GM12878 (cell line): ENCODE data around the gene FHOD3. TPM values are rescaled to one million over a fixed set of nuclear protein-coding genes. Genes with fewer than 3 reads are reported as not detected.

Source experiments
- ATAC-seq: fragments of 200-7000 bp; cut with Tn5 transposase; 3 replicates; pipeline ENCODE4 v1.9.1; 2020; ENCODE audit warnings: mild to moderate bottlenecking, moderate library complexity
- BruUV-seq: library from RNA; stranded (reverse); fragments of 400-500 nt; replicated peaks from 2 replicates; lab custom pipeline; 2021; lab: Mats Ljungman, UMichigan
- CTCF ChIA-PET: fragments of 300-600 bp; sonication (Branson Sonifier 250); formaldehyde crosslinking; extraction: SDS; loops from one replicate; lab custom pipeline; 2021; ENCODE audit warnings: inconsistent platforms; lab: Yijun Ruan, JAX
- POLR2A ChIA-PET: fragments of 350-600 bp; formaldehyde crosslinking; extraction: SDS; loops from one replicate; lab custom pipeline; 2021; ENCODE audit warnings: inconsistent platforms; lab: Charles Lee
- RAD21 ChIA-PET: fragments of 300-600 bp; sonication (Branson Sonifier 250); formaldehyde crosslinking; loops from one replicate; lab custom pipeline; 2023; ENCODE audit warnings: antibody characterized with exemption; ENCODE audit not compliant: unreplicated experiment; lab: Charles Lee
- SMC1A ChIA-PET: fragments of 300-600 bp; sonication (Branson Sonifier 250); formaldehyde crosslinking; loops from one replicate; lab custom pipeline; 2023; ENCODE audit not compliant: unreplicated experiment, uncharacterized antibody; lab: Charles Lee
- DNase-seq: peaks from one replicate; pipeline ENCODE4 v3.0.0-alpha.2; 2011; ENCODE audit warnings: low read depth, low spot score
- FAIRE-seq: peaks from 3 replicates; lab custom pipeline; 2011; peaks lifted over from hg19 to GRCh38; lab: Jason Lieb, UNC
- H2AFZ ChIP-seq: 2 replicates; pipeline ENCODE4 v1.6.0; 2011; ENCODE audit warnings: low read depth, low read length, control low read depth; ENCODE audit not compliant: control insufficient read depth
- H3K27ac ChIP-seq: 2 replicates; pipeline ENCODE4 v1.5.1; 2011; ENCODE audit warnings: control low read depth; ENCODE audit not compliant: control insufficient read depth, insufficient read depth
- H3K27me3 ChIP-seq, 2 experiments: replicated peaks in 1 of 2; 2 replicates each; pipeline versions ENCODE4 v1.6.0 to v1.6.1; 2011; ENCODE audit warnings: low read length in 1 of 2; ENCODE audit not compliant: control insufficient read depth in 2 of 2, insufficient read depth in 2 of 2
- H3K36me3 ChIP-seq, 2 experiments: 2 replicates each; pipeline ENCODE4 v1.5.1; 2011; ENCODE audit warnings: low read length in 1 of 2; ENCODE audit not compliant: control insufficient read depth in 2 of 2, insufficient read depth in 2 of 2
- H3K4me1 ChIP-seq: 2 replicates; pipeline ENCODE4 v1.6.1; 2011; ENCODE audit warnings: mild to moderate bottlenecking, low read length, moderate library complexity, mixed read lengths; ENCODE audit not compliant: control insufficient read depth, insufficient read depth
- H3K4me2 ChIP-seq: 2 replicates; pipeline ENCODE4 v1.6.0; 2011; ENCODE audit warnings: control low read depth; ENCODE audit not compliant: control insufficient read depth, insufficient read depth
- H3K4me3 ChIP-seq: fragments of 200-600 bp; sonication (generic); 2 replicates; pipeline ENCODE4 v1.5.1; 2016
- H3K79me2 ChIP-seq: 2 replicates; pipeline ENCODE4 v1.6.0; 2011; ENCODE audit warnings: low read length; ENCODE audit not compliant: control insufficient read depth, insufficient read depth
- H3K9ac ChIP-seq: 2 replicates; pipeline ENCODE4 v1.8.0; 2011; ENCODE audit warnings: low read length, control low read depth, mixed read lengths; ENCODE audit not compliant: control insufficient read depth, insufficient read depth
- H3K9me3 ChIP-seq: replicated peaks from 3 replicates; pipeline ENCODE4 v1.5.1; 2011; ENCODE audit warnings: mild to moderate bottlenecking, low read length; ENCODE audit not compliant: control insufficient read depth, insufficient read depth
- H4K20me1 ChIP-seq: 2 replicates; pipeline ENCODE4 v1.6.0; 2011; ENCODE audit not compliant: control insufficient read depth, insufficient read depth
- ATF3 ChIP-seq: IDR thresholded peaks from 2 replicates; pipeline ENCODE4 v1.6.1; 2011; ENCODE audit warnings: low read depth, mild to moderate bottlenecking, low read length, moderate library complexity, borderline replicate concordance; ENCODE audit errors: extremely low read depth
- BCL3 ChIP-seq: IDR thresholded peaks from 2 replicates; pipeline ENCODE4 v1.6.1; 2011; ENCODE audit warnings: borderline replicate concordance, low read depth, mild to moderate bottlenecking, moderate library complexity, low read length; ENCODE audit not compliant: insufficient read depth, poor library complexity, severe bottlenecking
- CBFB ChIP-seq: IDR thresholded peaks from 2 replicates; pipeline ENCODE4 v1.6.1; 2016; ENCODE audit warnings: antibody characterized with exemption, low read depth
- CEBPZ ChIP-seq: fragments of 150-350 bp; IDR thresholded peaks from 2 replicates; pipeline ENCODE4 v1.6.1; 2016; ENCODE audit warnings: low read depth, low read length
- CHD2 ChIP-seq: IDR thresholded peaks from 2 replicates; pipeline ENCODE4 v1.6.1; 2011; ENCODE audit warnings: low read depth, low read length, improper control_type of control experiment, borderline replicate concordance
- CHD4 ChIP-seq: fragments of 200-600 bp; sonication (generic); IDR thresholded peaks from 2 replicates; pipeline ENCODE4 v1.6.1; 2016; ENCODE audit warnings: mild to moderate bottlenecking
- DPF2 ChIP-seq: fragments of 450-650 bp; IDR thresholded peaks from 2 replicates; pipeline ENCODE4 v1.6.1; 2017; ENCODE audit warnings: mild to moderate bottlenecking
- FOXM1 ChIP-seq: IDR thresholded peaks from 2 replicates; pipeline ENCODE4 v1.6.1; 2012; ENCODE audit warnings: low read depth, mild to moderate bottlenecking, inconsistent platforms, low read length, moderate library complexity
- HDAC6 ChIP-seq: fragments of 200-600 bp; sonication (generic); IDR thresholded peaks from one replicate; pipeline ENCODE4 v1.8.0; 2017; ENCODE audit warnings: antibody characterized with exemption; ENCODE audit not compliant: unreplicated experiment
- IRF4 ChIP-seq: IDR thresholded peaks from 2 replicates; pipeline ENCODE4 v1.6.1; 2011; ENCODE audit warnings: low read depth, low read length
- MEF2A ChIP-seq: IDR thresholded peaks from 2 replicates; pipeline ENCODE4 v1.6.1; 2011; ENCODE audit warnings: low read depth, mild to moderate bottlenecking, low read length, moderate library complexity; ENCODE audit not compliant: insufficient read depth
- NR2C1 ChIP-seq: fragments of 450-650 bp; IDR thresholded peaks from 2 replicates; pipeline ENCODE4 v1.6.1; 2017; ENCODE audit warnings: antibody characterized with exemption, mild to moderate bottlenecking, moderate library complexity
- PAX8 ChIP-seq: fragments of 450-650 bp; IDR thresholded peaks from 2 replicates; pipeline ENCODE4 v1.6.1; 2017; ENCODE audit warnings: mild to moderate bottlenecking, moderate library complexity
- PBX3 ChIP-seq: IDR thresholded peaks from 2 replicates; pipeline ENCODE4 v1.6.1; 2011; ENCODE audit warnings: mild to moderate bottlenecking, low read depth, low read length, moderate library complexity; ENCODE audit not compliant: insufficient replicate concordance
- POLR2AphosphoS5 ChIP-seq: IDR thresholded peaks from 2 replicates; pipeline ENCODE4 v1.6.1; 2011; ENCODE audit warnings: mild to moderate bottlenecking, low read length, inconsistent platforms
- SREBF2 ChIP-seq: IDR thresholded peaks from 2 replicates; pipeline ENCODE4 v1.6.1; 2012; ENCODE audit warnings: mild to moderate bottlenecking, low read length
- STAT3 ChIP-seq: IDR thresholded peaks from 2 replicates; pipeline ENCODE4 v1.6.1; 2011; ENCODE audit warnings: low read depth, low read length, improper control_type of control experiment
- ZNF622 ChIP-seq: fragments of 450-650 bp; IDR thresholded peaks from 2 replicates; pipeline ENCODE4 v1.6.1; 2017; ENCODE audit warnings: mild to moderate bottlenecking, inconsistent platforms
- ZSCAN29 ChIP-seq: fragments of 450-650 bp; IDR thresholded peaks from 2 replicates; pipeline ENCODE4 v1.6.1; 2017; ENCODE audit warnings: mild to moderate bottlenecking, moderate library complexity
- WGBS: methylation state at CpG from one replicate; pipeline ENCODE4 v1.1.6; 2016; ENCODE audit warnings: low lambda C conversion rate; ENCODE audit not compliant: insufficient replicate concordance, insufficient coverage; ENCODE audit errors: missing lambda C conversion rate; 5-methylcytosine and 5-hydroxymethylcytosine counted together
- in situ Hi-C: fragments of 300-500 bp; cut with MboI; formaldehyde crosslinking; loops from 9 replicates; pipeline ENCODE4 v1.14.3; 2018; ENCODE audit warnings: mixed read lengths
- intact Hi-C: fragments of 100-400 bp; cut with micrococcal nuclease; formaldehyde crosslinking; loops from one replicate; pipeline ENCODE4 v1.14.2; 2022; ENCODE audit not compliant: unreplicated experiment
- polyA plus RNA-seq, 11 experiments: library from polyadenylated mRNA; depleted of rRNA in 4 of 11; unstranded in 6 of 11; stranded (reverse) in 5 of 11; fragments of >200 nt; fragmentation: Nextera tagmentation in 4 of 11; fragmentation: Illumina TruSeq in 1 of 11; extraction: Ambion mirVana in 4 of 11; extraction: Trizol in 1 of 11; gene quantifications; 1 replicate in 1 of 11; 2 replicates in 10 of 11; pipeline versions ENCODE4 v1.2.1 to v1.2.3, GENCODE V29; 2011 to 2016; ENCODE audit warnings: inconsistent platforms in 2 of 11, missing spikeins in 2 of 11, low read depth in 1 of 11
- total RNA-seq, 4 experiments: library from RNA; depleted of rRNA in 3 of 4; stranded (reverse); fragments of >200 nt in 3 of 4; fragmentation: Illumina TruSeq in 1 of 4; extraction: Trizol in 1 of 4; gene quantifications; 2 replicates each; pipeline versions ENCODE4 v1.2.1 to v1.2.3, GENCODE V29; 2013 to 2021

Gene FHOD3
- total and polyA plus RNA-seq, 10 of the 15 experiments (the other 5 are each of a cell fraction or from before 2014, with no cell fraction given): 0.77 to 26.7 (median 10.4) TPM

- TF ChIP-seq FOXM1: no peak
- no peak for TF ChIP-seq CBFB
- no peak for TF ChIP-seq STAT3
- TF ChIP-seq CEBPZ: no peak
- TF ChIP-seq PAX8: no peak
- TF ChIP-seq, all 136 proteins: peak for 0
Measured at GRCh38 chr18:36513556-36513955, 216.0 kb downstream of the FHOD3 start (continued).

- no peak overlapping the region for H2AFZ ChIP-seq
- no peaks in the 10 kb centered on the region for H4K20me1 ChIP-seq
- ChIA-PET SMC1A (interaction anchor here (1.0 to 1.3 kb wide), 4 partner anchors 15 to 73 kb away, joined by 3 to 4 read pairs (median 4); no protein-coding TSS in a partner anchor), RAD21 (no interaction called here), POLR2A (interaction anchor here (1.4 kb wide), 1 partner anchor 8 kb away, joined by 3 read pairs; no protein-coding TSS in a partner anchor), CTCF (interaction anchor here (1.2 to 1.6 kb wide), 2 partner anchors 27 to 93 kb away, joined by 3 to 4 read pairs; no protein-coding TSS in a partner anchor)
- in situ Hi-C loops (no loop called here), intact Hi-C loops (no loop called here)
- H3K79me2 ChIP-seq: no peaks in the 10 kb centered on the region
- H3K4me3 ChIP-seq: no peak overlapping the region
- FAIRE-seq: no peak
- H3K27me3 ChIP-seq: no peaks in the 10 kb centered on the region
- no peak overlapping the region for H3K27ac ChIP-seq
- H3K4me1 ChIP-seq: peaks cover 4% of the 10 kb centered on the region; the same call in 1 of the 2 replicates
- 55% methylated on average over 6 of the region's 6 CpGs for WGBS
- H3K9ac ChIP-seq: no peak overlapping the region
- BruUV-seq: no TSS peak
- no peak for DNase-seq
- H3K4me2 ChIP-seq: no peak overlapping the region
- no peaks in the 10 kb centered on the region for H3K9me3 ChIP-seq
- no peak for ATAC-seq
- no peaks in the 10 kb centered on the region for H3K36me3 ChIP-seq
- TF ChIP-seq MEF2A (no peak), ZNF622 (no peak), DPF2 (no peak), CHD4 (no peak), ZSCAN29 (no peak), ATF3 (no peak), HDAC6 (no peak), PBX3 (no peak), SREBF2 (no peak), POLR2AphosphoS5 (no peak), IRF4 (no peak), BCL3 (no peak), CHD2 (no peak), NR2C1 (no peak)
Measured at GRCh38 chr18:36514778-36515177, 217.3 kb downstream of the FHOD3 start.
